ENCODE measurements around the gene HEATR9.
A peak's percentile ranks its signal among the peaks of the same experiment; 100 is the strongest.

HEATR9 gene

DNA sequence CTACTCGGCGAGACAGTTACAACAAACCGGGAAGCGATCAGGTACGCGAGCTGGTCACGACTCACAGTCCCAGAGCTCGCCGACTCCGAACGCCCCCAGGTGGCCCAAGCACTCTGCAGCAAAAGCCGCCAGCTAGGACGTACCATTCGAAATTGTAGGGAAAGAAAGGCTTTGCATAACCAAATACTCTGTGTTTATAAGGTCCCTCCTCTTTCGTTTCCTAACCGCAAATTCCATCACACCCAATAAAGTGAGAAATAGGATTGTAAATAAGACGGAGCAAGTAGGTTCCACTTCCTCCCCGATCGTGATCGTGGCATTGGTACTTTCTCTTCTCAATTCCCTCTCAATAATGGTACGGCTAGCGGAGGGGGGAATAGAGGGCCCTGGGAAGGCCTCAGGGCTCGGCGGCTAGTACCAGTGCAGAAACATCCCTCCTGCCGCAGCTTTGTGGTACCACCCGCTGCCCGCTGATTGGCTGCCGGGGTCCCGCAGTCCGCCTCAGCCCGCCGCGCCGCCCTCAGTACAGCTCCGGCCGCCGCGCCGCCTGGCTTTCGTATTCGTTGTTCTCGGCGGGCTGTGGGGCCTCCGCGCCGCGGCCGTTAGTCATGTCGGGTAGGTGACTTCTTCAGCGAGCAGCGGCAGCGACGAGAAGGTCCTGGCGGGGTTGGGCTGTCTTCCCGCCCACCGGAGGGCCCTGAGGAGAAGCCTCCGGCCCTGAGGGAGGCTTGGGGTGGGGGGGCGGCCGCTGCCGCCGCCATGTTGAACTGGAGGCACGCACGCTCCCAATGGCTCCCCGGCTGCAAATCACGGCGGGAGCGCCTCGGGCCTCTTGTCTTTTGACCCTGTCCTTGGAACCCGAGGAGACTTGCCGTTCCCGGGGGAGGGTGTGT lies 59.5 kb downstream of the HEATR9 start, which contains the start of gene TAF15:
Gene TAF15 (plus strand): TSS at position 523 of the 893 bp plus-strand sequence. CDS start 86 bp downstream, at position 609.
- DNase-seq (ENCODE audit: low read depth): peak; percentile 89

GRCh38 chr17:35808240-35808961 lies 60.3 kb downstream of the HEATR9 start:
- no peak for DNase-seq (ENCODE audit: low read depth)

DNA sequence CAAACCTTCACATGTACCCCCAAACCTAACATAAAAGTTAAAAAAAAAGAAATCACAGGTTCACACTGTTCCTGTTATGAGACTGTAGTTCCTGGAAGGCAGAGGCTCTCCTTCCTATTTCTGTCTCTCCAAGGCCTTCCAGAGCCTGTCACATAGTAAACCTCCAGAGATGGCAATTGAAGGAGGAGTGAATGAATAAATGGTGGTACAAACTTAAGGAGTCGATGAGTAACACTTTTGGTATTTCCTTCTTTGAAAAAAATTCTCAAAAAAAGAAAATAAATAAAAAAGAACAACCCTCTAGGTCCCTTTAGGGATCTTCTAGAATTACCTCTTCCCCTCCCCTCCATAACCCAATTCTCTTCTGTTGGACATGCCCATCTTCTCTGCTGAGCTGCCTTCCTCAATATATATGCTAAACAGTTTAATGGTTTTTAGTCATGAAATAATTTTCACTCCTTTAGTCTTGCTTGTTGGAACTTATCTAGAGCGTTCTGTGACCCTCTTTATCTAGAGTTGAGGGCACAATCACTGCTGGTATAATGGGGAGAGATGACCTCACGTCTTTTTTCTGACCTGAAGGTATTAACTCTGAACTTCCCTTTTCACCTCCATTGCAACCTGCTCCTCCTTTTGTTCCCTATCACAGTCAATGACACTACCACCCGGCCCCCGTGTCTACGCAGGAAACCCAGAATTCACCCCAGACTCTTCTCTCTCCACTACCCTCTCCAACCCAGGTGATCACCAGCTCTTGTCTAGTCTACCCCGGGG lies 61.1 kb downstream of the HEATR9 start:
- no peak for DNase-seq (ENCODE audit: low read depth)
